HEK293 (cell line): Measurements from ENCODE around the gene ABHD13.

Source experiments
- CTCF ChIA-PET: fragments of 350-600 bp; formaldehyde crosslinking; extraction: SDS; loops from one replicate; lab custom pipeline; 2021; ENCODE audit warnings: antibody characterized with exemption; lab: Yijun Ruan, JAX
- POLR2A ChIA-PET: fragments of 300-600 bp; formaldehyde crosslinking; extraction: SDS; loops from one replicate; lab custom pipeline; 2020; ENCODE audit warnings: antibody characterized with exemption, inconsistent platforms; lab: Yijun Ruan, JAX
- H3K27ac ChIP-seq: fragments of 200-500 bp; sonication (Bioruptor generic); 2 replicates; pipeline ENCODE4 v1.5.1; 2014; ENCODE audit warnings: low read depth, low read length, control low read depth, inconsistent platforms; ENCODE audit errors: extremely low read depth
- H3K36me3 ChIP-seq, 2 experiments: fragments of 200-500 bp in 1 of 2; sonication (Bioruptor generic) in 1 of 2; 1 replicate in 1 of 2; 2 replicates in 1 of 2; pipeline ENCODE4 v1.5.1; 2014 to 2017; ENCODE audit warnings: inconsistent platforms in 2 of 2, low read length in 2 of 2; ENCODE audit not compliant: control insufficient read depth in 2 of 2, insufficient read depth in 1 of 2
- H3K4me1 ChIP-seq: fragments of 200-500 bp; sonication (Bioruptor generic); 2 replicates; pipeline ENCODE4 v1.5.1; 2014; ENCODE audit warnings: mild to moderate bottlenecking, low read length, inconsistent platforms; ENCODE audit not compliant: control insufficient read depth, insufficient read depth
- H3K4me3 ChIP-seq: 2 replicates; pipeline ENCODE4 v1.5.1; 2011; ENCODE audit warnings: low read depth, mild to moderate bottlenecking, control low read depth, low read length, moderate library complexity
- H3K9me3 ChIP-seq: fragments of 200-500 bp; sonication (Bioruptor generic); 2 replicates; pipeline ENCODE4 v1.5.1; 2014; ENCODE audit warnings: low read depth, low read length, inconsistent platforms; ENCODE audit not compliant: control insufficient read depth, insufficient read depth
- BCL11A ChIP-seq: fragments of 450-650 bp; formaldehyde crosslinking; IDR thresholded peaks from 2 replicates; pipeline ENCODE4 v1.5.1; 2016; ENCODE audit warnings: low read depth, missing biosample characterization, missing genetic modification characterization
- GLIS2 ChIP-seq: fragments of 450-650 bp; formaldehyde crosslinking; IDR thresholded peaks from 2 replicates; pipeline ENCODE4 v1.5.1; 2016; ENCODE audit warnings: missing biosample characterization, missing genetic modification characterization
- KLF1 ChIP-seq: fragments of 450-650 bp; formaldehyde crosslinking; IDR thresholded peaks from 2 replicates; pipeline ENCODE4 v1.5.1; 2016; ENCODE audit warnings: missing biosample characterization, missing genetic modification characterization
- KLF10 ChIP-seq: fragments of 450-650 bp; IDR thresholded peaks from 2 replicates; pipeline ENCODE4 v1.5.1; 2018; ENCODE audit warnings: missing biosample characterization, mild to moderate bottlenecking, missing genetic modification characterization
- MEIS1 ChIP-seq: sonication (generic); formaldehyde crosslinking; IDR thresholded peaks from 2 replicates; pipeline ENCODE4 v1.8.1; 2022; ENCODE audit warnings: missing genetic modification reagents, mild to moderate bottlenecking, borderline replicate concordance
- SETDB1 ChIP-seq: IDR thresholded peaks from one replicate; pipeline ENCODE4 v1.6.1; 2017; ENCODE audit warnings: mild to moderate bottlenecking, low read length, moderate library complexity, mixed read lengths; ENCODE audit not compliant: insufficient read length
- WT1 ChIP-seq: fragments of 450-650 bp; formaldehyde crosslinking; IDR thresholded peaks from 2 replicates; pipeline ENCODE4 v1.5.1; 2016; ENCODE audit warnings: missing biosample characterization, missing genetic modification characterization
- ZBTB20 ChIP-seq: fragments of 450-650 bp; formaldehyde crosslinking; IDR thresholded peaks from 2 replicates; pipeline ENCODE4 v1.5.1; 2016; ENCODE audit warnings: missing biosample characterization, missing genetic modification characterization
- ZNF112 ChIP-seq: fragments of 450-650 bp; formaldehyde crosslinking; IDR thresholded peaks from 2 replicates; pipeline ENCODE4 v1.5.0; 2017; ENCODE audit warnings: missing biosample characterization, missing genetic modification characterization
- ZNF114 ChIP-seq: fragments of 450-650 bp; formaldehyde crosslinking; IDR thresholded peaks from 2 replicates; pipeline ENCODE4 v1.5.0; 2017; ENCODE audit warnings: missing biosample characterization, missing genetic modification characterization
- ZNF146 ChIP-seq: fragments of 450-650 bp; formaldehyde crosslinking; IDR thresholded peaks from 2 replicates; pipeline ENCODE4 v1.5.1; 2016; ENCODE audit warnings: missing biosample characterization, missing genetic modification characterization
- ZNF184 ChIP-seq: fragments of 450-650 bp; IDR thresholded peaks from 2 replicates; pipeline ENCODE4 v1.5.1; 2018; ENCODE audit warnings: missing biosample characterization, mild to moderate bottlenecking, missing genetic modification characterization
- ZNF366 ChIP-seq: fragments of 450-650 bp; formaldehyde crosslinking; conservative IDR thresholded peaks from 2 replicates; pipeline ENCODE4 v1.5.1; 2016; ENCODE audit warnings: missing biosample characterization, missing genetic modification characterization
- ZNF473 ChIP-seq: fragments of 450-650 bp; formaldehyde crosslinking; IDR thresholded peaks from 2 replicates; pipeline ENCODE4 v1.5.1; 2017; ENCODE audit warnings: missing biosample characterization, missing genetic modification characterization
- ZNF530 ChIP-seq: fragments of 450-650 bp; formaldehyde crosslinking; IDR thresholded peaks from 2 replicates; pipeline ENCODE4 v1.5.1; 2016; ENCODE audit warnings: low read depth, missing biosample characterization, missing genetic modification characterization
- ZNF548 ChIP-seq: fragments of 450-650 bp; formaldehyde crosslinking; IDR thresholded peaks from 2 replicates; pipeline ENCODE4 v1.5.1; 2016; ENCODE audit warnings: missing biosample characterization, missing genetic modification characterization
- ZNF555 ChIP-seq: fragments of 450-650 bp; formaldehyde crosslinking; conservative IDR thresholded peaks from 2 replicates; pipeline ENCODE4 v1.5.1; 2017; ENCODE audit warnings: missing biosample characterization, mild to moderate bottlenecking, missing genetic modification characterization, inconsistent platforms
- ZNF558 ChIP-seq: fragments of 450-650 bp; formaldehyde crosslinking; IDR thresholded peaks from 2 replicates; pipeline ENCODE4 v1.5.1; 2016; ENCODE audit warnings: missing biosample characterization, missing genetic modification characterization
- ZNF610 ChIP-seq: fragments of 450-650 bp; formaldehyde crosslinking; IDR thresholded peaks from 2 replicates; pipeline ENCODE4 v1.5.1; 2016; ENCODE audit warnings: missing biosample characterization, missing genetic modification characterization, borderline replicate concordance
- ZNF621 ChIP-seq: fragments of 450-650 bp; formaldehyde crosslinking; IDR thresholded peaks from 2 replicates; pipeline ENCODE4 v1.5.1; 2017; ENCODE audit warnings: missing biosample characterization, missing genetic modification characterization
- ZNF624 ChIP-seq: fragments of 450-650 bp; formaldehyde crosslinking; IDR thresholded peaks from 2 replicates; pipeline ENCODE4 v1.5.1; 2017; ENCODE audit warnings: missing biosample characterization, missing genetic modification characterization
- ZNF629 ChIP-seq: fragments of 450-650 bp; formaldehyde crosslinking; IDR thresholded peaks from 2 replicates; pipeline ENCODE4 v1.5.1; 2017; ENCODE audit warnings: missing biosample characterization, missing genetic modification characterization
- ZNF785 ChIP-seq: fragments of 450-650 bp; formaldehyde crosslinking; IDR thresholded peaks from 2 replicates; pipeline ENCODE4 v1.5.1; 2016; ENCODE audit warnings: missing biosample characterization, missing genetic modification characterization
- ZNF830 ChIP-seq: fragments of 450-650 bp; IDR thresholded peaks from 2 replicates; pipeline ENCODE4 v1.5.0; 2018; ENCODE audit warnings: missing biosample characterization, missing genetic modification characterization, low read depth, mild to moderate bottlenecking, moderate library complexity
- ZNF843 ChIP-seq: fragments of 450-650 bp; formaldehyde crosslinking; IDR thresholded peaks from 2 replicates; pipeline ENCODE4 v1.5.1; 2016; ENCODE audit warnings: missing biosample characterization, missing genetic modification characterization
- TF ChIP-seq, protein P1 (sequence below): fragments of 450-650 bp; formaldehyde crosslinking; IDR thresholded peaks from 2 replicates; pipeline ENCODE4 v1.5.1; 2016; ENCODE audit warnings: missing biosample characterization, missing genetic modification characterization
- TF ChIP-seq, protein P2 (sequence below): fragments of 450-650 bp; formaldehyde crosslinking; conservative IDR thresholded peaks from 2 replicates; pipeline ENCODE4 v1.5.1; 2016; ENCODE audit warnings: low read depth, missing biosample characterization, missing genetic modification characterization

Gene ABHD13

DNA sequence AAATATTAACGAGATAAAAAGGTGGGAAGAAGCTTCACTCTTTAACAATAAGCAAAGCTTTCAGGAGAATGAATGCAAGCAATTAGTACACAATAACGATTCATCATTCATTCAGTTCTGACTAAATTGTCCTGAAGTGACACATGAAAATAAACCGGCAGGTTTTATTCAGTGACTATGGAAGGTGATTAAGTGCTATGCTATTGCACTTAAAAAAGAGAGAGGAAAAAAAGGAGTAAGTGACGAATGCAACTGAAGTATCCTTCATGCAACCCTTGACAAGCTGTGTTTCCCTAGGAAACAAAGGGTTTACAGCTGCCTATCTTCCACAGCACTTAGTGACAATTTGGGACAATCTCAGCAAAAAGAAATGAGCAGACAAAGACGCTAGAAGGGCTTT lies 4.2 kb upstream of the ABHD13 start:
- H3K36me3 ChIP-seq: peaks cover 0 to 32% of the 10 kb centered on the region in 2 experiments; a peak in 2 of 3 replicates
- CTCF ChIA-PET: no interaction called here
- H3K4me3 ChIP-seq: peak overlapping the region; percentile 60
- POLR2A ChIA-PET: no interaction called here
- H3K4me1 ChIP-seq: no peaks in the 10 kb centered on the region
- no peak overlapping the region for H3K27ac ChIP-seq
- H3K9me3 ChIP-seq: no peaks in the 10 kb centered on the region
- TF ChIP-seq ZNF114 (tag by site-specific recombination): no peak
- no peak for TF ChIP-seq ZNF610 (tag by site-specific recombination)
- TF ChIP-seq WT1 (tag by site-specific recombination): no peak
- TF ChIP-seq MEIS1 (CRISPR knock-in tag): no peak
- TF ChIP-seq BCL11A (tag by site-specific recombination): no peak
- TF ChIP-seq ZNF785 (tag by site-specific recombination): no peak
- no peak for TF ChIP-seq ZNF830 (tag by site-specific recombination)
- no peak for TF ChIP-seq KLF1 (tag by site-specific recombination)
- no peak for TF ChIP-seq ZNF558 (tag by site-specific recombination)
- TF ChIP-seq ZNF530 (tag by site-specific recombination): no peak
- no peak for TF ChIP-seq ZNF473 (tag by site-specific recombination)
- TF ChIP-seq ZBTB20 (tag by site-specific recombination): no peak
- TF ChIP-seq ZNF112 (tag by site-specific recombination): no peak
- no peak for TF ChIP-seq GLIS2 (tag by site-specific recombination)
- TF ChIP-seq ZNF621 (tag by site-specific recombination): no peak
- TF ChIP-seq SETDB1: no peak
- TF ChIP-seq, protein P1, sequence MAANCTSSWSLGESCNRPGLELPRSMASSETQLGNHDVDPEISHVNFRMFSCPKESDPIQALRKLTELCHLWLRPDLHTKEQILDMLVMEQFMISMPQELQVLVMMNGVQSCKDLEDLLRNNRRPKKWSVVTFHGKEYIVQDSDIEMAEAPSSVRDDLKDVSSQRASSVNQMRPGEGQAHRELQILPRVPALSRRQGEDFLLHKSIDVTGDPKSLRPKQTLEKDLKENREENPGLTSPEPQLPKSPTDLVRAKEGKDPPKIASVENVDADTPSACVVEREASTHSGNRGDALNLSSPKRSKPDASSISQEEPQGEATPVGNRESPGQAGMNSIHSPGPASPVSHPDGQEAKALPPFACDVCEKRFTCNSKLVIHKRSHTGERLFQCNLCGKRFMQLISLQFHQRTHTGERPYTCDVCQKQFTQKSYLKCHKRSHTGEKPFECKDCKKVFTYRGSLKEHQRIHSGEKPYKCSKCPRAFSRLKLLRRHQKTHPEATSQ (tag by site-specific recombination): no peak

GRCh38 chr13:108214441-108215271 lies 3.5 kb upstream of the ABHD13 start:
- peak overlapping the region; percentile 60 for H3K4me3 ChIP-seq
- peaks cover 4% of the 10 kb centered on the region; the same call in 1 of the 2 replicates for H3K4me1 ChIP-seq
- ChIA-PET POLR2A (interaction anchor here (1.0 kb wide), 1 partner anchor 8 kb away, joined by 3 read pairs; no protein-coding TSS in a partner anchor), CTCF (no interaction called here)
- H3K27ac ChIP-seq: no peak overlapping the region
- peaks cover 0 to 25% of the 10 kb centered on the region in 2 experiments; a peak in 2 of 3 replicates for H3K36me3 ChIP-seq
- TF ChIP-seq ZNF624 (no peak), KLF10 (tag by site-specific recombination) (no peak), ZNF366 (tag by site-specific recombination) (no peak), ZNF621 (tag by site-specific recombination) (no peak), ZNF629 (tag by site-specific recombination) (no peak)
- no peaks in the 10 kb centered on the region for H3K9me3 ChIP-seq

- Histone ChIP-seq H3K27ac (no peak within 1 kb of the TSS), H3K4me1 (peaks cover 5% of the 10 kb centered on the region; the same call in 1 of the 2 replicates), H3K4me3 (peak within 1 kb of the TSS; percentile 60), H3K36me3 (peaks cover 0 to 17% of the 10 kb centered on the region in 2 experiments; a peak in 2 of 3 replicates), H3K9me3 (no peaks in the 10 kb centered on the region)
- ChIA-PET POLR2A (interaction anchor here (1.0 kb wide), 1 partner anchor 9 kb away, joined by 3 read pairs; no protein-coding TSS in a partner anchor), CTCF (interaction anchor here (0.6 kb wide), 1 partner anchor 1324 kb away, joined by 3 read pairs; no protein-coding TSS in a partner anchor)
- TF ChIP-seq ZNF555 (tag by site-specific recombination) (no peak), ZNF146 (no peak), ZNF843 (tag by site-specific recombination) (no peak), ZNF610 (tag by site-specific recombination) (no peak), ZNF184 (no peak), ZNF548 (tag by site-specific recombination) (no peak)
- TF ChIP-seq, protein P2, sequence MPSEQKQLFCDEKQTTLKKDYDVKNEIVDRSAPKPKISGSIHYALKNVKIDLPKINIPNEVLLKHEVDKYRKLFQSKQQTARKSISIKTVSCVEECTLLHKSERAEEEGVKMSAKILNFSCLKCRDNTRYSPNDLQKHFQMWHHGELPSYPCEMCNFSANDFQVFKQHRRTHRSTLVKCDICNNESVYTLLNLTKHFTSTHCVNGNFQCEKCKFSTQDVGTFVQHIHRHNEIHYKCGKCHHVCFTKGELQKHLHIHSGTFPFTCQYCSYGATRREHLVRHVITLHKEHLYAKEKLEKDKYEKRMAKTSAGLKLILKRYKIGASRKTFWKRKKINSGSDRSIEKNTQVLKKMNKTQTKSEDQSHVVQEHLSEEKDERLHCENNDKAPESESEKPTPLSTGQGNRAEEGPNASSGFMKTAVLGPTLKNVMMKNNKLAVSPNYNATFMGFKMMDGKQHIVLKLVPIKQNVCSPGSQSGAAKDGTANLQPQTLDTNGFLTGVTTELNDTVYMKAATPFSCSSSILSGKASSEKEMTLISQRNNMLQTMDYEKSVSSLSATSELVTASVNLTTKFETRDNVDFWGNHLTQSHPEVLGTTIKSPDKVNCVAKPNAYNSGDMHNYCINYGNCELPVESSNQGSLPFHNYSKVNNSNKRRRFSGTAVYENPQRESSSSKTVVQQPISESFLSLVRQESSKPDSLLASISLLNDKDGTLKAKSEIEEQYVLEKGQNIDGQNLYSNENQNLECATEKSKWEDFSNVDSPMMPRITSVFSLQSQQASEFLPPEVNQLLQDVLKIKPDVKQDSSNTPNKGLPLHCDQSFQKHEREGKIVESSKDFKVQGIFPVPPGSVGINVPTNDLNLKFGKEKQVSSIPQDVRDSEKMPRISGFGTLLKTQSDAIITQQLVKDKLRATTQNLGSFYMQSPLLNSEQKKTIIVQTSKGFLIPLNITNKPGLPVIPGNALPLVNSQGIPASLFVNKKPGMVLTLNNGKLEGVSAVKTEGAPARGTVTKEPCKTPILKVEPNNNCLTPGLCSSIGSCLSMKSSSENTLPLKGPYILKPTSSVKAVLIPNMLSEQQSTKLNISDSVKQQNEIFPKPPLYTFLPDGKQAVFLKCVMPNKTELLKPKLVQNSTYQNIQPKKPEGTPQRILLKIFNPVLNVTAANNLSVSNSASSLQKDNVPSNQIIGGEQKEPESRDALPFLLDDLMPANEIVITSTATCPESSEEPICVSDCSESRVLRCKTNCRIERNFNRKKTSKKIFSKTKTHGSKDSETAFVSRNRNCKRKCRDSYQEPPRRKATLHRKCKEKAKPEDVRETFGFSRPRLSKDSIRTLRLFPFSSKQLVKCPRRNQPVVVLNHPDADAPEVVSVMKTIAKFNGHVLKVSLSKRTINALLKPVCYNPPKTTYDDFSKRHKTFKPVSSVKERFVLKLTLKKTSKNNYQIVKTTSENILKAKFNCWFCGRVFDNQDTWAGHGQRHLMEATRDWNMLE (tag by site-specific recombination): no peak
Measured at GRCh38 chr13:108215436-108215835, 2.8 kb upstream of the ABHD13 start, which contains the start of gene LIG4. TSS of gene LIG4 (minus strand) at chr13:108215536. CDS start at chr13:108211268, 4,268 bp downstream.
